Activated T-cell treated with anti-CD3 and anti-CD28 coated beads, Interleukin-2, amount 50 U/mL, for 4 hours (primary cell): Measurements from ENCODE around the gene HBP1. TPM values are rescaled to one million over a fixed set of nuclear protein-coding genes. Genes with fewer than 3 reads are reported as not detected.
"Not testable (repeated sequence)": the region's sequence is repeated elsewhere in the genome, so short reads cannot be mapped to it uniquely, and the experiment has no call there.

ENCODE experiments used
- ATAC-seq, 2 donors: fragments of 200-7000 bp; cut with Tn5 transposase; one replicate each; pipeline ENCODE4 v1.10.0; 2021
- DNase-seq: peaks from one replicate; pipeline ENCODE4 v3.0.0-alpha.2; 2020
- H3K27me3 Mint-ChIP-seq: one replicate; pipeline ENCODE4 v1.8.0; 2021; ENCODE audit warnings: low read depth, mixed read lengths
- H3K36me3 Mint-ChIP-seq: one replicate; pipeline ENCODE4 v1.8.0; 2022; ENCODE audit warnings: mixed read lengths; ENCODE audit not compliant: insufficient read depth
- H3K4me1 Mint-ChIP-seq: one replicate; pipeline ENCODE4 v1.8.0; 2021; ENCODE audit warnings: low read depth, mixed read lengths
- H3K4me3 Mint-ChIP-seq: one replicate; pipeline ENCODE4 v1.8.0; 2021; ENCODE audit warnings: mild to moderate bottlenecking, moderate library complexity, mixed read lengths
- H3K9me3 Mint-ChIP-seq: one replicate; pipeline ENCODE4 v1.8.0; 2021; ENCODE audit warnings: mixed read lengths
- total RNA-seq, 3 donors: library from RNA; stranded (reverse); gene quantifications; one replicate each; pipeline ENCODE4 v1.2.1, GENCODE V29; 2021

HBP1 gene
- total RNA-seq, 3 donors from 2014 or later, result 10.1 to 18.5 (median 16.2) TPM

GRCh38 chr7:107213193-107213788 is 44.5 kb downstream of the HBP1 start:
- no peak overlapping the region for H3K4me3 Mint-ChIP-seq

GRCh38 chr7:107213945-107214344 is 45.1 kb downstream of the HBP1 start:
- Mint-ChIP-seq H3K36me3 (peaks cover 44% of the 10 kb centered on the region), H3K9me3 (peaks cover 12% of the 10 kb centered on the region), H3K4me3 (no peak overlapping the region), H3K27me3 (no peaks in the 10 kb centered on the region), H3K4me1 (no peaks in the 10 kb centered on the region)
- no peak for ATAC-seq
- no peak for DNase-seq

More at GRCh38 chr7:107213193-107213788, 44.5 kb downstream of the HBP1 start:
- Mint-ChIP-seq H3K36me3 (peaks cover 44% of the 10 kb centered on the region), H3K4me1 (no peaks in the 10 kb centered on the region), H3K9me3 (peaks cover 12% of the 10 kb centered on the region), H3K27me3 (no peaks in the 10 kb centered on the region)
- ATAC-seq, result no peak
- DNase-seq, result no peak

- H3K4me3 Mint-ChIP-seq, result no peak overlapping the region
- H3K36me3 Mint-ChIP-seq, result peaks cover 25% of the 10 kb centered on the region
- no peak for DNase-seq
Observed at GRCh38 chr7:107219563-107220244, 50.9 kb downstream of the HBP1 start.

GRCh38 chr7:107220356-107220755 is 51.6 kb downstream of the HBP1 start:
- H3K27me3 Mint-ChIP-seq, result no peaks in the 10 kb centered on the region
- H3K4me1 Mint-ChIP-seq, result no peaks in the 10 kb centered on the region
- no peak for ATAC-seq
- no peak for DNase-seq
- peaks cover 8% of the 10 kb centered on the region for H3K9me3 Mint-ChIP-seq
- H3K4me3 Mint-ChIP-seq, result no peak overlapping the region
- H3K36me3 Mint-ChIP-seq, result peaks cover 22% of the 10 kb centered on the region

More at GRCh38 chr7:107219563-107220244, 50.9 kb downstream of the HBP1 start:
- Mint-ChIP-seq H3K4me1 (no peaks in the 10 kb centered on the region), H3K27me3 (no peaks in the 10 kb centered on the region), H3K9me3 (peaks cover 12% of the 10 kb centered on the region)
- no peak for ATAC-seq

- H3K4me1 Mint-ChIP-seq, H3K27me3 Mint-ChIP-seq, ATAC-seq, H3K4me3 Mint-ChIP-seq, H3K9me3 Mint-ChIP-seq, DNase-seq: not testable (repeated sequence)
- H3K36me3 Mint-ChIP-seq, result peaks cover 21% of the 10 kb centered on the region
Observed at GRCh38 chr7:107220806-107221205, 52.0 kb downstream of the HBP1 start.

- H3K36me3 Mint-ChIP-seq, result peaks cover 23% of the 10 kb centered on the region
- no peaks in the 10 kb centered on the region for H3K9me3 Mint-ChIP-seq
- no peak overlapping the region for H3K4me3 Mint-ChIP-seq
- H3K27me3 Mint-ChIP-seq, result no peaks in the 10 kb centered on the region
- no peaks in the 10 kb centered on the region for H3K4me1 Mint-ChIP-seq
- ATAC-seq (no peak), DNase-seq (no peak)
Observed at GRCh38 chr7:107224374-107225223, 55.8 kb downstream of the HBP1 start.

GRCh38 chr7:107228291-107228690 is 59.5 kb downstream of the HBP1 start:
- no peak overlapping the region for H3K4me3 Mint-ChIP-seq
- H3K4me1 Mint-ChIP-seq, result no peaks in the 10 kb centered on the region
- no peaks in the 10 kb centered on the region for H3K27me3 Mint-ChIP-seq
- no peaks in the 10 kb centered on the region for H3K9me3 Mint-ChIP-seq
- ATAC-seq, result no peak
- DNase-seq, result no peak
- H3K36me3 Mint-ChIP-seq, result peaks cover 22% of the 10 kb centered on the region

GRCh38 chr7:107230334-107230733 is 61.5 kb downstream of the HBP1 start:
- H3K27me3 Mint-ChIP-seq, result no peaks in the 10 kb centered on the region
- peaks cover 25% of the 10 kb centered on the region for H3K36me3 Mint-ChIP-seq

GRCh38 chr7:107232568-107233090 is 63.8 kb downstream of the HBP1 start:
- no peak for DNase-seq
- Mint-ChIP-seq H3K4me3 (no peak overlapping the region), H3K4me1 (no peaks in the 10 kb centered on the region), H3K9me3 (no peaks in the 10 kb centered on the region), H3K36me3 (peaks cover 26% of the 10 kb centered on the region), H3K27me3 (no peaks in the 10 kb centered on the region)
- ATAC-seq, result no peak

More at GRCh38 chr7:107230334-107230733, 61.5 kb downstream of the HBP1 start:
- no peaks in the 10 kb centered on the region for H3K9me3 Mint-ChIP-seq
- H3K4me1 Mint-ChIP-seq, result no peaks in the 10 kb centered on the region
- H3K4me3 Mint-ChIP-seq, result no peak overlapping the region
- DNase-seq, result no peak
- no peak for ATAC-seq

GRCh38 chr7:107233174-107233573 is 64.4 kb downstream of the HBP1 start:
- no peak for DNase-seq
- Mint-ChIP-seq H3K27me3 (no peaks in the 10 kb centered on the region), H3K36me3 (peaks cover 28% of the 10 kb centered on the region), H3K9me3 (no peaks in the 10 kb centered on the region), H3K4me3 (no peak overlapping the region), H3K4me1 (no peaks in the 10 kb centered on the region)
- ATAC-seq, result no peak

GRCh38 chr7:107233981-107234380 is 65.2 kb downstream of the HBP1 start:
- no peaks in the 10 kb centered on the region for H3K4me1 Mint-ChIP-seq
- no peak for DNase-seq
- H3K4me3 Mint-ChIP-seq, result no peak overlapping the region
- peaks cover 27% of the 10 kb centered on the region for H3K36me3 Mint-ChIP-seq
- no peaks in the 10 kb centered on the region for H3K27me3 Mint-ChIP-seq
- no peak for ATAC-seq
- no peaks in the 10 kb centered on the region for H3K9me3 Mint-ChIP-seq

- DNase-seq, result no peak
- ATAC-seq, result no peak
- H3K9me3 Mint-ChIP-seq, result no peaks in the 10 kb centered on the region
- peaks cover 25% of the 10 kb centered on the region for H3K36me3 Mint-ChIP-seq
- H3K4me3 Mint-ChIP-seq, result no peak overlapping the region
- H3K27me3 Mint-ChIP-seq, result no peaks in the 10 kb centered on the region
- H3K4me1 Mint-ChIP-seq, result no peaks in the 10 kb centered on the region
Observed at GRCh38 chr7:107234436-107234835, 65.6 kb downstream of the HBP1 start.

GRCh38 chr7:107236862-107237261 is 68.1 kb downstream of the HBP1 start:
- H3K27me3 Mint-ChIP-seq, result no peaks in the 10 kb centered on the region
- H3K4me1 Mint-ChIP-seq, result no peaks in the 10 kb centered on the region
- peaks cover 24% of the 10 kb centered on the region for H3K36me3 Mint-ChIP-seq
- DNase-seq (no peak), ATAC-seq (no peak)
- no peak overlapping the region for H3K4me3 Mint-ChIP-seq
- H3K9me3 Mint-ChIP-seq, result no peaks in the 10 kb centered on the region

GRCh38 chr7:107237451-107237850 is 68.6 kb downstream of the HBP1 start:
- no peak for ATAC-seq
- H3K36me3 Mint-ChIP-seq, result peaks cover 26% of the 10 kb centered on the region
- no peaks in the 10 kb centered on the region for H3K4me1 Mint-ChIP-seq
- no peak overlapping the region for H3K4me3 Mint-ChIP-seq
- H3K9me3 Mint-ChIP-seq, result no peaks in the 10 kb centered on the region
- no peak for DNase-seq
- no peaks in the 10 kb centered on the region for H3K27me3 Mint-ChIP-seq
